ENCODE data around the gene MOB3A. TPM values are rescaled to one million over a fixed set of nuclear protein-coding genes. Genes with fewer than 3 reads are reported as not detected.

The MOB3A gene
- total and polyA plus RNA-seq, 9 of the 15 experiments (the other 6 are each of a cell fraction or from before 2014, with no cell fraction given), result 1.1 to 24.1 (median 6.0) TPM

DNA sequence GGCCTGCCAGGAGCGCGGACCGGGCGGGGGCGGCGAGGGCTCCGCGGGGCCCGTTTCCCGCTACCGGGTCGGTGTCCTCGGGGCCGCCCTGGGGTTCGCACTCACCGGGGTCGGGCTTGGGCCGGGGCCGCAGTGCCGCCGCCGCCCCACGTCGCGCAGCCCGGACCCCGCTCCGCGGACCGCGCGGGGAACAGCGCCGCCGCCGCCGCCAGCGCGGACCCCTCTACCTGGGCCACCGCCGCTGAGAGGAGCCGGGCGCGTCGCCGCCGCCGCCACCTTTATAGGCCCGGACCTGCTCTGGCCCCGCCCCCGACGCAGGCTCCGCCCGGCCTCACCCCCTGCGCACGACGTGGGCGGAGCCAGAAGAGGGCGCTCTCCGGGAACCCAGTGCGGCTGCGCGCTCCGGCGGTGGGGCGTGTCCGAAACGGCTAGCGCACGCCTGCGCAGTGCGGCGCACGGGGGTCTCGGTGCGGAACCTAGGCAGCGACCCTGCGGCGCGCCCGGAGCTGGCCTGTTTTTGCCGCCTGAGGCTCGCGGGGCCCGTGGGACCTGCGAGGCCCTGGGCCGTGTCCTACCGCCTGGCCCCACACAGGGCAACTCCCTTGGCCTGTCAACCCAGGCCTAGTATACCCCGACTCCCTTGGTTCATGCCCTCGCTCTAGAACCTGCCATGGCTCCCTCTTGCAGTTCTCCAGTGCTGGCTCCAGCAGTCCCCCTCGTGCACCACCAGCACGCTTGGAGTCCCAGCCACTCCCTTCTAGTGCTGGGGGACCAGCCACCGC is 44.9 kb downstream of the MOB3A start, which contains the start of gene MKNK2 (continued):
- TF ChIP-seq POLR2AphosphoS5 (IDR thresholded peaks at IDR 0.05; ENCODE audit: control insufficient read depth, insufficient read depth, low read depth, low read length) (peak; percentile 98), CSDE1 (IDR thresholded peaks at IDR 0.05) (no peak), ZNF830 (CRISPR knock-in tag; IDR thresholded peaks at IDR 0.05) (peak; percentile 83; the same call in 1 of the 2 replicates), ZKSCAN1 (IDR thresholded peaks at IDR 0.05; ENCODE audit: low read depth, low read length) (peak; percentile 11; the same call in 1 of the 2 replicates), HDAC1 (IDR thresholded peaks at IDR 0.05) (peak in 1 of 2 experiments; percentile 68; a peak in 1 of 4 replicates), ZC3H8 (IDR thresholded peaks at IDR 0.05) (no peak), MAZ (CRISPR knock-in tag; conservative IDR thresholded peaks at IDR 0.05 in 1 of 2, IDR thresholded peaks at IDR 0.05 in 1 of 2) (peak; percentile 90 to 93), GTF2A2 (tag; IDR thresholded peaks at IDR 0.05) (peak; percentile 95), RBBP5 (IDR thresholded peaks at IDR 0.05; ENCODE audit: borderline replicate concordance, insufficient read depth, low read length, poor library complexity, severe bottlenecking) (no peak), BRD4 (IDR thresholded peaks at IDR 0.05) (peak; percentile 80; the same call in 1 of the 2 replicates), NONO (IDR thresholded peaks at IDR 0.05; ENCODE audit: low read depth in 2 of 2, low read length in 1 of 2) (peak; percentile 95 to 99; a peak in 3 of 4 replicates), BRCA1 (IDR thresholded peaks at IDR 0.05) (no peak), BRCA1 (CRISPR knock-in tag; IDR thresholded peaks at IDR 0.05) (0 out of 2 replicates have a peak, but pooled peaks have one; percentile 57), ELF2 (CRISPR knock-in tag; IDR thresholded peaks at IDR 0.05) (no peak), XRCC5 (IDR thresholded peaks at IDR 0.05; ENCODE audit: low read depth, low read length) (0 out of 2 replicates have a peak, but pooled peaks have one; percentile 13), BCL6 (CRISPR knock-in tag; IDR thresholded peaks at IDR 0.05) (no peak), ZNF24 (IDR thresholded peaks at IDR 0.05) (no peak), GABPA (tag; conservative IDR thresholded peaks at IDR 0.05; ENCODE audit: low read depth) (0 out of 2 replicates have a peak, but pooled peaks have one; percentile 12), SIX5 (IDR thresholded peaks at IDR 0.05; ENCODE audit: borderline replicate concordance in 1 of 2, insufficient read depth in 1 of 2, low read depth in 1 of 2, low read length in 2 of 2) (0 out of 4 replicates have a peak, but pooled peaks of 1 of the 2 experiments have one; percentile 17), CAMTA2 (CRISPR knock-in tag; conservative IDR thresholded peaks at IDR 0.05) (peak; percentile 92; the same call in 1 of the 2 replicates), KLF13 (tag; IDR thresholded peaks at IDR 0.05; ENCODE audit: borderline replicate concordance, low read depth) (peak; percentile 76; the same call in 1 of the 2 replicates), SMAD4 (CRISPR knock-in tag; conservative IDR thresholded peaks at IDR 0.05) (peak; percentile 81)
- TF ChIP-seq, protein P1, sequence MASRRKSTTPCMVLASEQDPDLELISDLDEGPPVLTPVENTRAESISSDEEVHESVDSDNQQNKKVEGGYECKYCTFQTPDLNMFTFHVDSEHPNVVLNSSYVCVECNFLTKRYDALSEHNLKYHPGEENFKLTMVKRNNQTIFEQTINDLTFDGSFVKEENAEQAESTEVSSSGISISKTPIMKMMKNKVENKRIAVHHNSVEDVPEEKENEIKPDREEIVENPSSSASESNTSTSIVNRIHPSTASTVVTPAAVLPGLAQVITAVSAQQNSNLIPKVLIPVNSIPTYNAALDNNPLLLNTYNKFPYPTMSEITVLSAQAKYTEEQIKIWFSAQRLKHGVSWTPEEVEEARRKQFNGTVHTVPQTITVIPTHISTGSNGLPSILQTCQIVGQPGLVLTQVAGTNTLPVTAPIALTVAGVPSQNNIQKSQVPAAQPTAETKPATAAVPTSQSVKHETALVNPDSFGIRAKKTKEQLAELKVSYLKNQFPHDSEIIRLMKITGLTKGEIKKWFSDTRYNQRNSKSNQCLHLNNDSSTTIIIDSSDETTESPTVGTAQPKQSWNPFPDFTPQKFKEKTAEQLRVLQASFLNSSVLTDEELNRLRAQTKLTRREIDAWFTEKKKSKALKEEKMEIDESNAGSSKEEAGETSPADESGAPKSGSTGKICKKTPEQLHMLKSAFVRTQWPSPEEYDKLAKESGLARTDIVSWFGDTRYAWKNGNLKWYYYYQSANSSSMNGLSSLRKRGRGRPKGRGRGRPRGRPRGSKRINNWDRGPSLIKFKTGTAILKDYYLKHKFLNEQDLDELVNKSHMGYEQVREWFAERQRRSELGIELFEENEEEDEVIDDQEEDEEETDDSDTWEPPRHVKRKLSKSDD (conservative IDR thresholded peaks at IDR 0.05; ENCODE audit: low read length), result 0 out of 2 replicates have a peak, but pooled peaks have one; percentile 44
- TF ChIP-seq, protein P2, sequence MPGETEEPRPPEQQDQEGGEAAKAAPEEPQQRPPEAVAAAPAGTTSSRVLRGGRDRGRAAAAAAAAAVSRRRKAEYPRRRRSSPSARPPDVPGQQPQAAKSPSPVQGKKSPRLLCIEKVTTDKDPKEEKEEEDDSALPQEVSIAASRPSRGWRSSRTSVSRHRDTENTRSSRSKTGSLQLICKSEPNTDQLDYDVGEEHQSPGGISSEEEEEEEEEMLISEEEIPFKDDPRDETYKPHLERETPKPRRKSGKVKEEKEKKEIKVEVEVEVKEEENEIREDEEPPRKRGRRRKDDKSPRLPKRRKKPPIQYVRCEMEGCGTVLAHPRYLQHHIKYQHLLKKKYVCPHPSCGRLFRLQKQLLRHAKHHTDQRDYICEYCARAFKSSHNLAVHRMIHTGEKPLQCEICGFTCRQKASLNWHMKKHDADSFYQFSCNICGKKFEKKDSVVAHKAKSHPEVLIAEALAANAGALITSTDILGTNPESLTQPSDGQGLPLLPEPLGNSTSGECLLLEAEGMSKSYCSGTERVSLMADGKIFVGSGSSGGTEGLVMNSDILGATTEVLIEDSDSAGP (CRISPR knock-in tag; IDR thresholded peaks at IDR 0.05), result peak; percentile 60; the same call in 1 of the 2 replicates

Data from K562 (cell line).